ENCODE measurements around the gene HEPACAM.

Gene HEPACAM

DNA sequence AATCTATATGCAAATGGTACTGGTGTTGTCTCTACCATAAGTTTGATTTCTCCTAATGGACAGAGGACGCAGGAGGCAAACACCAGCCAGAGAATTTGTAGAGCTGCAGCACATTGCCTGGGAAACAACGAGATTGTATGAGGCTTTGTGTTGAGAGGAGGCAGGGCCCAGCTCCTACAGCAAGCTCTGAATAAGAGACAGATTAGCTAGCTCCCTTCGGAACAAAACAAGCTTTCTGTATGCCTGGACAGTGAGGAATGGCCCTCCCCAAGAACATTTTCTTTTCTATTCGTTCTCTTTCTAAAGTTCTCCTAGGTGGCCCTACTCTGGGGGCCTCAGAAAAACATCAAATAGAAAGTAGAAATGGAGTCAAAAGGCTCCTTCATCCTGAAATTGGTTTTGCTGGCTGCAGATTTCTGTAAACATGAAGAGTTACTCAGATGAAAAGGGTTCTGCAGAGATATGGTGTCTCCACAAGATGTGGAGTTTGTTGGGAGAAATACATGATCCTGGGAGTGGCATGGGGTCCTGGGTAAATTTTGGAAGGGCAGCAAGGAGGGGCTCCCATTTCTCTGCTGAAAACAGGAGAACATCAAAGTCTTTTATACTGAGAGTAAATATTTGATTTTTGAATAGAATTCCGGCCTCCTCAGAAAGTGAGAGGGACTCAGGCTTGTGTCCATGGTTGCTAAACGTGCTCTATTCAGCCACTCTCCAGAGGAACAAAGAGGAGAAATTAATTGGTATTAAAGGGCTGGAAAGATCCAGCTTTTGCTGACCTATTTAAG lies 6.8 kb upstream of the HEPACAM start:
- no peak for DNase-seq

DNA sequence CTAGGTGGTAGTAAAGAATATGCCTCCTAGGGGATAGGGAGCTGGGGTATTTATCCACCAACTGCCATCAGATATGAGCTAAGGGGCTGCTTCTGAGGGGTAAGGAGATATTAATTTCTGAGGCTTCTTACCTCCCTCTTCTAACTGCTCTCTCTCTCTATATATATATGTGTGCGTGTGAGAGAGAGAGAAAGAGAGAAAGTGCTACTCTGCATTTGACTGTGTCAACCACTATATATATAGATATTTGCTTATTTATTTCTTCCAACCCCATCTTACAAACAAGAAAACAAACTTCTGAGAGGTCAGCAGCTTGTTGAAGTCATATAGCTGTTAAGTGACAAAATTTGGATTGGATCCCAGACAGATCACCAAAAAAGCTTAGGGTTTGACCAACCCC lies 5.9 kb upstream of the HEPACAM start:
- no peak for DNase-seq

DNA sequence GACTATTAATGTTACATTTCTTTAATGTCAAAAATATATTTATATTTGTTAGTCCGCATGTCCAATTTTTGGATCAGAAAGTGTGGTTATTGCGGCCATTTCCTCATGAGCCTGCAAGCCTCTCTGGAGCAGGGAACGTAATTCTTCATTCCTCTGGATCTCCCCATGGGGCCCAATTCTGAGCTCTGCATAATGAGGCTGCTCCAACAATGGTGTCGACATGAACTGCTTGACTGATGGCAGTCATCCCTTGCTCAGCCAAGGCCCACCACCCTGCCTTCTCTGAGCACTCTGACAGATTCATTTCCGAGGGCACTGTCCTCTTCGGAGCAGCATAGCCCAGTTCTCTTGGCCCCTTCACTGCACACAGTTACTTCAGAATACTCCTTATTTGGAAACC lies 3.1 kb upstream of the HEPACAM start:
- DNase-seq, result no peak

DNA sequence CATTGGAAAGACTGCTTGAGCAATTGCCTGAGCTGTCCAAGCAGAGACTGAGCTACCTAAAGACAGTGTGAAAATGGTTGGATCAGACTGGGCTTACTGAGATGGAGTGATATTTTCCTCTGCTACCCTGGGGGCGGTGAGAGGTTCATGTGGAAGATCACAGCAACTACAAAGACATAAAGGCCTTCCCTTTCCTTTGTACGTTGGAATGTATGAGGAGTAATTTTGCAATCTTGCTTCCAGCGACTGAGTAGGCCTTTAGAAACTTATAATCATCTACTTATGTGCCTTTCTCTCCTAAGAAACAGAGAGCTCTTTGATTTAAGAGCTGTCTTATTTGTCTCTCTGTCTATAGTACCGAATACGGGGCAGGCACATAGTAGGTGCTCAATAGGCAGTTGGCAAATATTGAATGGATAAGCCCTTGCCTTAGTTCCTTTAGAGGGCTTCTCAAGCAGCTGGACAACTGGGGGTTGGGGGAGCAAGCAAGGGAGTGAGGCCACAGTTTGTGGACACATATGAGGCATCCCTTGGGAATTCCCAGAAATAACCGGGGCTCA lies 2.4 kb upstream of the HEPACAM start:
- no peak for DNase-seq

DNA sequence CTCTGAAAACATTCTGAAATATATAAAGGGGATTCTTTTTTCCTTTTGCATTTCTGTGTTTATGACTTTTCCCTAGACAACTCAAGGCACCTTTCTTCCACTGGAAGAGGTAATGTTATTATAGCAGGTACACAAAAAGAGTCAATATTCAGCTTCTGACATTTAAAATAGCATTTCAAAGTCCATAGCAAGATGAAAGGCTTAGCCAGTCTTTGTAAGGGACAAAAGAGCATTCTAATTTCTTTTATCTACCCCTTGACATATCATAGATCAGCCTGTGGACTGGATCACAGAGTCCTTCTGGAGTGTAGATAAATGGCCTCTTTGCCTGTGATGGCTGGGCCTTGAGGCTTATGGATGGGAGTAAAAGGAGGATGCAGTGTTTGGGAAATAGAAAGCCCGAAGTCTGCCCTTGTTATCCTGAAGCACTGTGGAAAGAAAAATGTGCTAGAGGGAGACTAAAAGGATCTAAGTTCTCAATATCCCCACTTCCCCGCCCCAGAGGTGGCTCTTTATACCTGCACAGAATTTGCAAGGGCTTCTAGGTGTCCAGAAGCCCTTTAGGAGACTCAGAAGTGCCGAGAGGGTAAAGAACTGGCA lies 1.6 kb upstream of the HEPACAM start:
- DNase-seq, result no peak

DNA sequence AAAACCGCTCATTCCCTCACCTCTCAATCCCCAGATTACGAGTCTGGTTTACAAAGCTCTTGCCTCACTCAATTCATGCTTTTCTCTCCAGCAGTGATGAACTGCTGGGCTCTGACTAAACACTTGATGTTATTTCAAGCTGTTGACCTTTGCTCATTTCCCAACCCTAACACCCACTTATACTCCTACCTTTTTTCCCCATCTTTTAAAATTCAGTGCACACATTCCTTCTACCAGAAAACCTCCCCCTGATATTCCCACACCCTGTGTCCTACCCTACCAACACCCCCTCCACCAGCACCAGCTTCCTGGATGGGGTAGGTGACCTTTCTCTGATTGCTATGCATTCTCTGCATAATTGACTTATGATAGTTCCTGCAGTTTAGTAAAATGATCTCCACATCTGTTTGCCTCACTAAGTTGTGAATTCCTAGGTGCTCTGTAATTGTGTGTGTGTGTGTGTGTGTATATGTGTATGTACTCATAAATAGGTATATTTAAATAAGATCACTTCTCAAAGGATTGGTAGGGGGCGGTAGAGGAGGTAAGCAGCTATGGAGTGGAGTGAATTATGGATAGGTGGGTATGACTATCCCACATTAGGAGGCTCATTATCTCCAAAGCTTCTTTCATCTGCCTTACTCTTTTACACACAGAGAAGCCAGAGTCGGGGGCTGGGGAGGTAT lies 842 bp downstream of the HEPACAM start:
- no peak for DNase-seq

DNA sequence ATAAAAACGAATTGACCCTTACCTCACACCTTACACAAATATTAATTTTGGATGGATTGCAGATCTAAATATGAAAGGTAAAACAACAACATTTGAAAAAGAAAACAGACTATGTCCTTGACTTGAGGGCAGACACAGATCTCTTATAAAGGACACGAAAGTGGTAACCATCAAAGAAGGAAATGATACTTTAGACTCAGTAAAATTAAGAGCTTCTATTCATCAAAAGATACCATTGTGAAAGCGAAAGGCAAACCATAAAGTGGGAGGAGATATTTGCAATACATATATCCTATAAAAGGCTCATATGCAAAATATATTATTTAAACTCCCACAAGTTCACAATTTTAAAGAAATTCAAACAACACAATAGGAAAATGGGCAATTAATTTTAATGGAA lies 5.0 kb downstream of the HEPACAM start:
- no peak for DNase-seq

DNA sequence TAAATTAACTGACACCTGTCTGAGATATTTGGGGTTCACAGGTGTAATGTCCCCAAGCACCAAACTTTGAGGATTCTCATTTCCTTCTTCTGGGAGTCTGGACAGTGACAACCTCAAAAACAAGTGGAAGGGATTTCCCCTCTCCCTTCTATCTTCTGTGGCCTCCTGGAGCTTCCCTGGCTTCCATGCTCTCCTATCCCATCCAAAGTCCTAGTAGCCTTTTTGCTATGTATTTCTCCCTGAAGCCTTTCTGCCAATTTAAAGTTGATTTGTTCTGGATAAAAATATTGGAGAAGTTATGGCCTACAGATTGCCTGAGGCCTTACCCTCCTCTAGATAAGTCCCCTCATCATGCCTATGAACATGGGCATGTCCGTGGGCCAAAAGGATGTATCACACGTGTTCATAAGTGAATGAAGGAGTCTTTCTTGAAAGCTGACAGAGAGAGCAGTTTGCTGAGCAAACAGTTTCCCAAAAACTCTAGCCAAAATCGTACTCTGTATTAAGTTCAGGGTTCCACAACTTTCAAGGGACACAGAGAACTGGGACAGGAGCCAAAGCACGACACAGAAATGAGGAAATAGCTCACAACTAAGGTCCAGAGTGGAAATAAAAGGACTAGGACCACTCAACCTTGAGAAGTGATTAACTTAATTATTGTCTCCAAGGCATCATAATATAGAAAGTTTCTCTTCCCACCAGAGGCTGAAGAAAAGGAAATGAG lies 6.7 kb downstream of the HEPACAM start:
- DNase-seq, result no peak

DNA sequence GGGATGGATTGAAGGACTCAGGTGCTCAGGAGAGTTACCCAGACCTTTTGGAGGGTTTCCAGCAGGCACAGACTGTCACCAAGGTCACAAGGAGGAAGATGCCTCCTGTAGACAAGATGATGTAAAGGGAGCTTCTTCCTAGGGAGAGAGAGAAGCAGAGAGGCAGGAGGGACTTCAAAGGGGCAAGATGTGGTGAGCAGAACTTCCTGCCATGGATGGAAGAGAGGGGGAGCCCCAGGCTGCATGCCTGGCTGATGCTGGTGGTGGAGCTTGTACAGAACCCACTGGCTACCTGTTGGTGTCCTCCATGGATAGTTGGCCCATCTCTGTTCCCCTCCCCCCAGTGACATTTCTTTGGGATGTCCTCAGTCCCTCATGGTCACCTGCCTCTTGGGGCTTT lies 12.6 kb downstream of the HEPACAM start:
- no peak for DNase-seq

DNA sequence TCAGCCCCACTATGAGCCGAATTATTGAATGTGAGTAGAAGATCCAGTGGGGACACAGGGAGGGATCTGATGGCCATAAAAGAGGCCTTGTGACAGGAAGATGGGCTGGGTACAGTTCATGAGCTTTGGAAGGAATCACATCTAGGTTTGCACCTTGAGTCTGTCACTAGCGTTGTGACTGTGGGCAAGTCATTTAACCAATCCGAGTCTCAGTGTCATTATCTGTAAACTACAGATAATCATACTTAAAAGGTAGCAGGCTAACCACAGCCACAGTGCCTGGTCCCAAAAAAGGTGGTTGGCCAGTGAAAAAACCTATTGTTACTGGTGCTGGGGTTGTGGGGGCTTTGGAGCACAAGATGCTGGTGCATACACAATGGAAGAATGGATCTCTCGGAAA lies 13.0 kb downstream of the HEPACAM start:
- no peak for DNase-seq

DNA sequence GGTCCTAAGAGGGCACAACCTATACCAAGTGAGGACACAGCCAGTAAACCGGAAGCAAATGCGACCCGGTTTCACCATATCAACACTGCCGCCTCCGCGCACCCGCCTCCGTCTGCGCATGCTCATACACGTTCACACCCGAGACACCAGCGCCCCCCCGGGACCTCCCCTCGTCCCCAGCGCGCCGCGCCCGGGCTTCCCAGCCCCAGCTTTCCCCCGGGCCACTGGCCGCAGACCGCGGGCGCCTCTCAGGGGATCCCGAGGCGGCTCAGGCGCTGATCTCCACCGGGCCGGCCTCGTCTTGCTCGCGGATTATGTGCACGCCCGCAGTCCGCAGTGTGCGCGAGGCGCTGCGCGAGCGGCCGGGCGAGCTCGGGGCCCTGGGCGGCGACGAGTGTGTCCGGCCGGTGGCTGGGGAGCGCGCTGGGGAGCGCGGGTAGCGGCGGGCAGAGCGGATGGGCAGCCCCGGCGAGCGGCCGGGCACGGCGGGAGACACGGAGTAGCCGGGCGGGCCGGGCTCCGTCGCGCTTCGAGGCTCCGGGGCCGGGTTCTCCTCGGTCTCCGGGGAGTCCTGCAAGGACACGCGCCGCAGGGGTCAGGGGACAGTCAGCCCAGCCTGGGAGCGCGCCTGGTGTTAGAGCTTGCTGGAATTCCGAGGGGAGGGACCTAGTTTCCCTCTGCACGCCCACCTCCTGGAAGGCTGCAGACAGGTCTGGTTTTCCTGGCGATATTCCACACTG lies 14.8 kb downstream of the HEPACAM start:
- DNase-seq, result peak; percentile 38

DNA sequence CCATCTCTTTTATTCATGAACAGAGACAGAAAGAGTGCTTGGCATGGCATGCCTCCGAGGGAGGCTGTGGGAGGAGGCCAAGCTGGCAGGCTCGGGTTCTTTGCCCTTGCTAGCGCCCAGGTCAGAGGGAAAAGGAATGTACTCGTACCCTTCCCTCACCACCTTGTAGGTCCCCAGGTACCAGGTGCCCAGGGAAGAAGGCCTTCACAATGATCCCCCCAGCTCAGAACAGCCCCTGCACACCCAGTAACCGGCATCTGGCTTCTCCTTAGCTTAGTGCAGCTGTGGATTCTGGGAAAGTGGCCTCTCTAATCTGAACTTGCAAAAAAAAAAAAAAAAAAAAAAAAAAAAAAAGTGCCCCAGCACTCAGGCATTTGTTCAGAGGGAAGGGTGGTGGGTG lies 15.5 kb downstream of the HEPACAM start:
- DNase-seq, result no peak

DNA sequence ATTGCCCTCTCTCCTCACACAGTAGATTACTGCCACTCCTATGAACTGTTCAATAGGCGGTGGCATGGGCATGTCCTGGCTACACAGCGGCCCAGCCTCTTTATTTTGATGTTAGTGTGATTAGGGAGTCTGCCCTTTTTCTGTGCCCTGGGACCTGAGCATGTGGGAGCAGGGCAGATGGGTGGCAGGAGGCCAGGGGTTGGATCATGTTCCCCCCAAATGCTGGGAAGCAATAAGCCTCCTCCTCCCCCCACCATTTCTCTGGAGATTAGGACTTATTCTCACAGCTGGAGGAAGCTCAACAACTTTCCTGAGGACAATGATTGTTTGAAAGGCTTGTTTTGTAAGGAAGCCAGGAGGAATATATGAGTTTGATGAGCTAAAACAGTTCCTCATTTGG lies 15.9 kb downstream of the HEPACAM start:
- DNase-seq, result no peak

DNA sequence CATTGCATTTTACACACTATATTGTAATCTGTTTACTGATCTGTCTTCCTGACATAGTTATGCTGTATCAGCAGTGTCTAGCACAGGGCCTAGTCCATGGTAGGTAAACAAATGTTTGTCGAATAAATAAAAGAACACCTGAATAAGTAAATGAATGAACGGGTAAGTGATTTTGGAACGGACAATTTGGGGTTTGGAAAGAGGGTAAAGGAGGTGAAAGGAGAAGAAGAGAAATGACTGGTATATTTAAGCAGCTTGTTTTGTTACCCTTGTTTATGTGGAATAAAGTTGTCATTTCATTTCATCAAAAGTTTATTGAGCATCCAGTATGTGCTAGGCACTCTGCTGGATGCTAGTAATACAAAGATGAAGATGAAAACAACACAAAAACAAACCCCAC lies 16.9 kb downstream of the HEPACAM start, which contains the start of gene HEPN1:
TSS of gene HEPN1 (plus strand) at position 301 of the 400 bp plus-strand sequence.
- no peak for DNase-seq

DNA sequence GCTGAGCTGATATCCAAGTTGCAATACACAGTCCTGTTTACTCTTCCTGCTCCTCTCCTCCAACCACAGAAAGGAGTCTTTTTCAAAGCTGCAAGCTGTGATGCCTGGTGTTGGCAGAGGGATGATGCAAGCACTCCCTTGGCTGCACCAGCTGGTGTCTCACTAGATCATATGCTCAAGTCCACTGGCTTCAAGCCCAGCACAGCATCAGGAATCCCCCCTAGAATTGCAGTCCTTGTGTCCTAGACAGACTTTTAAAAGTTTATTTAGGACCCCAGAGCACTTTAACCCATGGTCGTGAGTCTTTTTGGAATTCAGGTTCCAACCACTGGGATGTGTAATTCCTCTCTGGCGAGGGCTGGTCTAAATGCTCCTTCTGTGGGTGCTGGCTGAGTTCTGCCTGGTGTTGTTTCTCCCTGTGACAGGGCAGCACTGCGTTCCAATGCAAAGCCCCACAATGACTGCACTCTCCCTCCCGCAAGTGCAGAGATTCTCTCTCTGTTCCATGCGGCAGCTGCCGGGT lies 18.7 kb downstream of the HEPACAM start:
- no peak for DNase-seq

DNA sequence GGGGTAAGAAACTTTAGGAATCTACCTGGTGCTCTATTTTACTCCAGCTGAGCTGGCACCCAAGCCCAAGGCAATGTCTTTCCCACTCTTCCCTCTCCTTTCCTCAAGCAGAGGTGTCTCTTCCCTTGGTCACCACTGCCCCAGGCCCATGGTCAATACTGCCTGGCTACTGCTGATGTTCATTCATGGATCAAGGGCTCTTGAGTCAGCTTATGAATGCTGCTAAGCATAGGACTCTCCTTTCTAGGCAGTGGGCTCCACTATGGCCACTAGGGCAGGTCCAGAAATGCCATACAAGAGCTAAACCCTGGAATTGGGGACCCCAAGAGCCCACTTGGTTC lies 19.5 kb downstream of the HEPACAM start:
- no peak for DNase-seq

DNA sequence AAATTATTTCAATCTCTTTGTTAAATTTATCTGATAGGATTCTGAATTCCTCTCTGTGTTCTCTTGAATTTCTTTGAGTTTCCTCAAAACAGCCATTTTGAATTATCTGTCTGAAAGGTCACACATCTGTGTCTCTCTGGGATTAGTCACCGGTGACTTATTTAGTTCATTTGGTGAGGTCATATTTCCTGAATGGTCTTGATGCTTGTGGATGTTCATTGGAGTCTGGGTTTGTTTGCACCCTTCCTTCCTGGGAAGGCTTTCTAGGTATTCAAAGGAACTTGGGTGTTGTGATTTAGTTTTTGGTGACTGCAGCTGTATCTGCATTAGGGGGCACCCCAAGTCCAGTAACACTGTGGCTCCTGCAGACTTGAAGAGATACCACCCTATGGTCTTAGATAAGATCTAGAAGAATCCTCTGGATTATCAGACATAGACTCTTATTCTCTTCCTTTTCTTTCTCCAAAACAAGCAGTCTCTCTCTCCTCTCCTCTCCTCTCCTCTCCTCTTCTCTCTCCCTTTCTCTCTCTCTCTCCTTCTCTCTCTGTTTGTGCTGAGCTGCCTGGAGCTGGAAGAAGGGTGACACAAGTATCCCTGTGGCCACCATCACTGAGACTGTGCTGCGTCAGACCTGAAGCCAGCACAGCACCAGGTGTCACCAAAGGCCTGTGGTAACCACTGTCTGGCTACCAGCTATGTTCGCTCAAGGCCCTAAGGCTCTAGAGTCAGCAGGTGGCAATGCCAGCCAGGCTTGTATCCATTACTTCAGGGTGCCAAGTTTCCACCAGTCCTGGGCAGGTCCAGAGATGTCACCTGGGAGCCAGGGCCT lies 20.1 kb downstream of the HEPACAM start:
- no peak for DNase-seq

DNA sequence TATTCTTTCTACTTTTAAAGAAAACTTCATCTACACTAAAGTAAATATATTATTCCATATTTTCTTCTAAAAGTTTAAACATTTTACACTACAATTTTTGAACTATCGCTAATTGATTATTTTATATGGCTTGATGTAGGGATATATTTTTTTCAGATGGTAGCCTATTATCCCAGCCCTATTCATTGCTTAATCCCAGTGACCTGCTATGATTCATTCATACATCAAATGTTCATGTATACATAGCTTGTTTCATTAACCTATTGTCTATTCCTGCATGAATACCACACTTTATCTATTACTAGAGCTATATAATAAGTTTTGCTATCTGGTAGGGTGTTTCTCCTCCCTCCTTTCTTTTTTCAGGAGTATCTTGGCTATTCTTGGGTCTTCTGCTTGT lies 33.2 kb downstream of the HEPACAM start:
- DNase-seq, result no peak

DNA sequence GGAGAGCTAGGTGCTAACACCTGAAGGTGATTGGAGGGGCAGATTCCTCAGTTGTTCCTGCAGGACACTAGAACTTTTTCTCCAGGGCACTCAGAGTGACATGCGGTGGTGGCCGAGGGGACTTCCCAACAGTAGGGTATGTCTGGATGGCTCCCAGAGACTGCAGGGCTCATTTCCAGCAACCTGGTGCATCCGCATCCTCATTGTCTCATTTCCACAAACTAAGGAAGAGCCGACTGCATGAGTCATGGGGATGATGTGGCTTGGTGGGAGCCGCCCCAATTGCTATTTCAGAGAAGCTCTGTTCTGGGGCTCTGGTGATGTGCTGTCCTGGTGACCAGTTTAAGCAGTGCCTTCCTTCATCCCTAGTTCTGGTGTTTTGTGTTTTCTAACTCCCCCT lies 35.4 kb downstream of the HEPACAM start:
- no peak for DNase-seq

DNA sequence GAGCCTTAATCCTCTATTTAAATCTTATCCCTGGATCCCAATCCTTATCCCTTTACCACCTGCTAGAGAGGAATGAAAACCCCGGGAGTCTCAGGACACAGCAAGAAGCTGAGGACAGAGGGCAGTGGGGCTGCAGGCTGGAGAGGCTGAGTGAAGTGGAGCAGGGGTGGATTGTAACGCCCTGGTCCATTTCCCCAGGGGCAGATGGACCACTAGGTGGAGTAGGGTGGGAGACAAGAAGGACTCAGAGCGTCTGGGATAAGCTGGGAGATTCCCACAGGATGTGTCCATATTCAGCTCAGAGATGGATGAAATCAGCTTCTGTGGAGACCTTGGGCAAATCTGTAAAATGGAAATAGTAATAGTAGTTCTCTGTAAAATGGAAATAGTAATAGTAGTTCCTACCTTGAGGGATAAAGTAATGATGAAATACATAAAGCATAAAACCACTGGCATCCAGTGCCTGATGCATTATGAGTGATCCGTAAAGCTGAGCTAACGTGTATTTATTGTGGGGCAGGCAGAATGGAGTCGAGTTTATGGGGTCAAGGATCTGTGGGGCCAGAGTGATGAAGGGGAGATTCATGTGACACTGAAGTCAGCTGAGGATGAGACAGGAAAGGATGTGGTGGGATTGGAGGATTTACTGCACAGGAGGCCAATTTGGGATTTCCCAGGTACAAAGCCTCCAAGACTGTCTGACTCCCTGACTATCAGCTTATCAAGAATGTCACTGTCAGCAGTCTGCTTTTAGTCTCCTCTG lies 36.3 kb downstream of the HEPACAM start:
- no peak for DNase-seq

DNA sequence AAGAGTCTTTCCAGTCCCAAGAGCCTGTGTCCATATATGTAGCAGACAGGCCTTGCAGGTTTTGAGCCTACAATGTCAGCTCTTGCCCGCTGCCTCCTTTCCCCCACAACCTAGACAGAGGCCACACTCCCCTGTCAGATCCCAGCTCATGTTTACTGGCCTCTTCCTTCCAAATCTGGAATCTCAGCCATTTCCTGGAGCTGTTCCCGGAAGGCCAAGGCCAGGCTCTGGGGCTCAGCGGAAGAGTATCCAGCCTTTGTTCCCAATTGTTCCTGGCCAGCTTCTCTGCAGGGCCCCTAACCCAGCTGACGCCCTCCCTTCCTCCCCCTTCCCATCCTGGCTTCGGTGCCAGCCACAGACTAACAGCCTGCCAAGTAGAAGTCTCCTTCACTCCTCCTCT lies 37.1 kb downstream of the HEPACAM start:
- DNase-seq, result no peak

Measured in NCI-H345 (cell line).